GM19397 (cell line): Measurements from ENCODE around the gene MYPOP.

Experiments
- ATAC-seq: cut with Tn5 transposase; IDR thresholded peaks from one replicate; pipeline ENCODE4 v1.9.1; 2021; ENCODE audit warnings: mild to moderate bottlenecking, moderate library complexity; ENCODE audit not compliant: unreplicated experiment

Gene MYPOP

GRCh38 chr19:45901912-45902650, at the start of gene MYPOP:
TSS of gene MYPOP (minus strand) at chr19:45902613. CDS start at chr19:45901773, 840 bp downstream.
- no peak for ATAC-seq

- no peak for ATAC-seq
These were observed 45.5 kb upstream of the MYPOP start for GRCh38 chr19:45947926-45948325.

- no peak for ATAC-seq
These were observed 38.0 kb upstream of the MYPOP start for GRCh38 chr19:45940515-45940805.

GRCh38 chr19:45939792-45940514, 37.5 kb upstream of the MYPOP start:
- no peak for ATAC-seq

GRCh38 chr19:45938733-45939319, 36.4 kb upstream of the MYPOP start:
- ATAC-seq, result no peak

GRCh38 chr19:45935267-45935666, 32.9 kb upstream of the MYPOP start:
- no peak for ATAC-seq

- no peak for ATAC-seq
These were observed 32.3 kb upstream of the MYPOP start for GRCh38 chr19:45934551-45935230.

GRCh38 chr19:45933759-45934158, 31.3 kb upstream of the MYPOP start:
- ATAC-seq, result no peak

- ATAC-seq, result no peak
These were observed 28.6 kb upstream of the MYPOP start for GRCh38 chr19:45931055-45931454.

GRCh38 chr19:45929247-45929646, 26.8 kb upstream of the MYPOP start:
- no peak for ATAC-seq

- ATAC-seq, result peak; percentile 78
These were observed 25.3 kb upstream of the MYPOP start for GRCh38 chr19:45927565-45928261.

- ATAC-seq, result no peak
These were observed 22.6 kb upstream of the MYPOP start for GRCh38 chr19:45924891-45925447.

GRCh38 chr19:45922281-45922680, 19.9 kb upstream of the MYPOP start:
- ATAC-seq, result no peak

GRCh38 chr19:45920458-45920857, 18.0 kb upstream of the MYPOP start:
- ATAC-seq, result no peak

- ATAC-seq, result no peak
These were observed 17.3 kb upstream of the MYPOP start for GRCh38 chr19:45919678-45920077.

GRCh38 chr19:45918721-45919120, 16.3 kb upstream of the MYPOP start:
- ATAC-seq, result no peak

GRCh38 chr19:45917421-45918091, 15.1 kb upstream of the MYPOP start:
- no peak for ATAC-seq

GRCh38 chr19:45913874-45914830, 11.7 kb upstream of the MYPOP start, which contains the start of gene NANOS2:
TSS of gene NANOS2 (minus strand) at chr19:45914778. CDS start at chr19:45914693, 85 bp downstream.
- ATAC-seq, result no peak

GRCh38 chr19:45911291-45911690, 8.9 kb upstream of the MYPOP start:
- ATAC-seq, result no peak
